DMS 273 (cell line): ENCODE results near the gene PUSL1.

Experiments
- DNase-seq: peaks from one replicate; lab custom pipeline; 2025; ENCODE audit not compliant: unreplicated experiment; lab: John Stamatoyannopoulos, UW

PUSL1 gene

DNA sequence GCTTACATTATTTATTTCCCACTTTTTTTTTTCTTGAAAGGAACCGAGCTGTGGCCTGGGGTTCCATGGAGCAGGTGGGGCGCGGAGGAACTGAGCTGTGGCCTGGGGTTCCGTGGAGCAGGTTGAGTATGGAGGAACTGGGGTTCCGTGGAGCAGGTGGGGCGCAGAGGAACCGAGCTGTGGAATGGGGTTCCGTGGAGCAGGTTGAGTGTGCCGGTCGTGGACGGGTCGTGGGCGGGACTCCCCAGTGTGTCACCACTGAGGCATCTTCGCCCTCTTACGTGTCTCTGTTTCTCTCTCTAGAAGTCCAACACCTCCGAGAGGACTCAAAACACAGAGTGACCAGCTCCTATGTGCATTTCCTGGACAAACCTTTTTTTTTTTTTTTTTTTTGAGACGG is 29.4 kb upstream of the PUSL1 start:
- no peak for DNase-seq

DNA sequence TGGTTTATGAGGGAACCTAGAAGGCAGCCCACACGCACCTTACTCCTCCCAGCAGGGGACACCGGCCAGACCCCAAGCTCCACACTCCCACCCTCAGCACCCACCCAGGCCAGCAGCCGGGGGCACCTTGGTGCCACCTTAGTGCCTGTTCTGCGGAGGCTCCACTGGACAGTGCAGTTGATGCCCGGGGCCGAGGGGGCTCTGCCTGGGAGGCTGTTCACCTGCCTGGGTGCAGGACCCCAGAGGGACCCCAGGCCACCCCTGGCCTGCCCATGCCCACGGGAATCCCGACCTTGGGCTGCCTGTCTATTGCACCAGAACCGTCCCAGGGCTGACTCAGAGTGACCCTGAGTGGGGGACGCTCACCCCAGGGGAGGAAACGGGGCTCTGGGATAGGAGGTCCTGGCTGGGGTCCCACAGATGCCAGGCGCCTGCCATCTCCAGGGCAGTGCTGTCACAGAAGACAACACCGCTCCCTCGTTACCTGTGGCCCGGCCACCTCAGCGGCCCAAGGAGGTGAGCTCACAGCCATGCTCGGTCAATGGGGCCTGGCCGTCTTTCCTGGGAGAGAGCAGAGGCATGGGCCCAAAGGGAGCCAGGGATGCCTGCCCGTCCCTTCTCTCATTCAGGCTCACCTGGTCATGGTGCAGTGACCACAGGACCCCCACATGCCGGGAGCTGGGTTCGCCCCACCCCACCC is 27.5 kb upstream of the PUSL1 start:
- no peak for DNase-seq

GRCh38 chr1:1281533-1282321 is 26.7 kb upstream of the PUSL1 start:
- peak; percentile 59 for DNase-seq

DNA sequence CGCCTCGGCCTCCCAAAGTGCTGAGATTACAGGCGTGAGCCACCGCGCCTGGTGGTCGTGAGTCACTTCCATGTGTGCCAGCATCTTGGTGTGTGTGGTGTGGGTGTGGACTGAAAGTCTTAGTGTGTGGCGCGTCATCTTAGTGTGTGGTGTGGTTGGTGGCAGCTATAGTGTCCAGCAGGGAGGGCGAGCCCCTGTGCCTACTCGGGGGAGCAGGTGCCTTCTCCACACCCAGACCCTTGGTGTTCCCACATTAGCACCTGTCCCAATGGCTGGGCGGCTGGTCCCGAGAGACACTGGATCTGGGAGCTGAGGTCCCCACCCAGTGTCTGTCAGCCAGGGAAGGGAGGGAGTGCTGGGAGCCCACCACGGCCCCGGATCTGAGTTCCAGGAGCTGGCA is 25.4 kb upstream of the PUSL1 start:
- no peak for DNase-seq

DNA sequence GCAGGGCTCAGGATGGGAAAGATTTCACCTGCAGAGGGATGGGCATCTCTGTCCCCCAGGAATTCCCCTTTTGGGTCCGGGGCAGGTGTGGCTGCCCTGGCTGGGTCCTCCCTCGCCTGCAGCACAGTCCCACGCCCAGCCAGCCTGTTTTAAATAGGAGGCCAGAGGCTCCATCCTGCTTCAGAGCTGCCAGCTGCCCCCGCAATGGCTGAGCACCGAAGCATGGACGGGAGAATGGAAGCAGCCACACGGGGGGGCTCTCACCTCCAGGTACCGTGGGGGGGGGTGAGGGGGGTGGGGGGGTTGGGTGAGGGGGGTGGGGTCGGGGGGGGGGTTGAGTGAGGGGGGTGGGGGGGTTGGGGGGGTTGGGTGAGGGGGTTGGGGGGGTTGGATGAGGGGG is 24.6 kb upstream of the PUSL1 start:
- peak; percentile 78 for DNase-seq

DNA sequence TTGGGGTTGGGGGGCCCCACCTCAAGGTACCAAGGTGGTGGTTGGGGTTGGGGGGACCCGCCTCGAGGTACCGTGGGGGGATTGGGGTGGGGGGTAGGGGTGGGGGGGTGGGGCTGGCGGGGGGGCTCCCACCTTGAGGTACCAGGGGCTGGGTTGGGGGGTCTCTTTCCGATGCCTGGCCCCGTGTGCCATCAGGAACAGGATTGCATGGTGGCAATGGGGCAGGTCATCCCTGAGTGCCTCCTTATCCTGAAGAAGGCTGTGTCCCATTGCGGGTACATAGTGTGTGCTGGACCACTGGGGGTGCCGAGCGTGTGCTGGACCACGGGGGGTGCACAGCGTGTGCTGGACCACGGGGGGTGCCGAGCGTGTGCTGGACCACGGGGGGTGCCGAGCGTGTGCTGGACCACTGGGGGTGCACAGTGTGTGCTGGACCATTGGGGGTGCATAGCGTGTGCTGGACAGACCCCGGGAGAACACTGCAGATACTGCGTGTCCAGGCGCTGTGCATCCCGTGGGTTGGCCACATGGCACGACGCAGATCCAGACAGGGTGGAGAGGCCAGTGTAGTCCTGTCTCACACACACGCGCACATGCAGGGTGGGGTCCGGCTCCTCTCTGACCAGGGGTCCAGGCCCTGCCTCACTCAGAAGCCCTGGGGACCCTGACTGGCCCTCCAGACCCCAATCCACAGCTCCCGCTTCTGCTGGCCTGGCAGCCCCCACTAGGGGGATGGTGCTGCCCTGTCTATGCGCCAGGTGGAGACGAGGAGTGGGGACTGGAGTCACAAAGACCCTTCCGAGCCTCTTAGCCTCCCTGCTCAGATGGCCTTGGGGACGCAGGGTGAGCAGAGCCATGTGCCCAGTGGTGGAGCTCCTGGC is 23.9 kb upstream of the PUSL1 start:
- no peak for DNase-seq

DNA sequence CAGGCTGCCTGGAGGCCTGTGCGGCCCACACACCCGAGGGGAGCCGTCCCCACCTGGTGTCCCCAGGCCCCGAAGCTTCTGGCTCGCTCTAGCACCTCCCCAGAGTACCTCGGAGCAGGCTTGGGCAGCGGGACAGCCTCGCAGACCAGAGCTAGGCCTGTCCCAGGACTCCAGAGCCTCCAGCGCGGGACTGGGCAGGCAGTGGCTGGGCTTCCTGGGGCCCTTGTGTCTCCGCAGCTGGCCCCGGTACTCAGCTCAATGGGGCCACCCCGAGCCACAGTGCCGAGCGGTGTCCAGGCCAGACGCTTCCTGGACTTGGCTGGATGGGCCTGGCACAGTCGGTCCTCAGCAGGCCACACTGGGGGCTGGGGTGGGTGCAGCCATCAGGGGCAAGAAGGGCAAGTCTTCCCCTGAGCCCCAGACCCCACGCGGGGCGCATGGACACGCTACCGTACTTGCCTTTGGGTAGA is 23.3 kb upstream of the PUSL1 start:
- DNase-seq, result no peak

DNA sequence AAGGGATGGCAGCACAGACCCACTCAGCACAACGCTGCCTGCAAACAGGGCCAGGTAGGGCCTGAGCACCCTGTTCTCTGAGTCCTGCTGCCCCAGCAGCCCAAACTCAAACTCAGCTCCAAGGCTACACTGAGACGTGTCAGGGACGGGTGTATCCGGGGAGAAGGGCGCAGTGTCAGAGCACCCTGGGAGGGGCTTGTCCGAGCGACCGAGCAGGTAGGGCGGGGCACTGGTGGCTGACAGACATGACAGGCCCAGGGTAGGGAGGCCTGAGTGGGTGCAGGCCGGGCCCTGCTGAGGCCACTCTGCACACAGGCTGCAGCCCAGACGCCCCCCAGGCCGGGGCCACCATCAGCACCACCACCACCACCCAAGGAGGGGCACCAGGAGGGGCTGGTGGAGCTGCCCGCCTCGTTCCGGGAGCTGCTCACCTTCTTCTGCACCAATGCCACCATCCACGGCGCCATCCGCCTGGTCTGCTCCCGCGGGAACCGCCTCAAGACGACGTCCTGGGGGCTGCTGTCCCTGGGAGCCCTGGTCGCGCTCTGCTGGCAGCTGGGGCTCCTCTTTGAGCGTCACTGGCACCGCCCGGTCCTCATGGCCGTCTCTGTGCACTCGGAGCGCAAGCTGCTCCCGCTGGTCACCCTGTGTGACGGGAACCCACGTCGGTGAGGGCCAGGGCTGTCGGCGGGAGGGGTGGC is 22.6 kb upstream of the PUSL1 start:
- no peak for DNase-seq

DNA sequence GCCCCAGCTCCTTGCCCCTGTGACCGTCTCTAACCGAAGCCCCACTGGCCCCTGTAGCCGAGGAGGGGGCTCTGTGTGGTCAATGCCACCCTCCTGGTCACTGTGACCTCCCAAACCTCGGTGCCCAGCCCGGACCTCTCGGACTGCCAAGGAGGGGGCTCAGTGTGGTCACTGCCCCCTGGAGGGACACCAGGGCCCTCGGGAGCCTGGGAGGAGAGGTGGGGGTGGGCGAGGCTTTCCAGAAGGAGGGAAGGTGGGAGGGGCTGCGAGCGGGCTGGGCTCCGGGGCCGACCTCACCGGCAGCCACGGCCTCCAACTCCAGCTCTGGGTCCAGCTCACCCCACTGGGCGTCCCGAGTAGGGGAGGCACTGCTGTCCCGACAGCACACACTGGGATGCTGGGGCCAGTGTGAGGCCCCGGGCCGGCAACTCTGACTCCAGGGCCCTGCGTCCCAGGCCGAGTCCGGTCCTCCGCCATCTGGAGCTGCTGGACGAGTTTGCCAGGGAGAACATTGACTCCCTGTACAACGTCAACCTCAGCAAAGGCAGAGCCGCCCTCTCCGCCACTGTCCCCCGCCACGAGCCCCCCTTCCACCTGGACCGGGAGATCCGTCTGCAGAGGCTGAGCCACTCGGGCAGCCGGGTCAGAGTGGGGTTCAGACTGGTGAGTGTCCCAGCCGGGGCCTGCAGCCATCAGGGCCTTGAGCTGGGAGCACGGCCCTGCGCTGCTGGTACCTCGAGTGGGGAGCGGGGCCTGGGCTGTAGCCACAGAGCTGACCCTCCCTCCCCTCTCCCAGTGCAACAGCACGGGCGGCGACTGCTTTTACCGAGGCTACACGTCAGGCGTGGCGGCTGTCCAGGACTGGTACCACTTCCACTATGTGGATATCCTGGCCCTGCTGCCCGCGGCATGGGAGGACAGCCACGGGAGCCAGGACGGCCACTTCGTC is 21.8 kb upstream of the PUSL1 start:
- DNase-seq, result no peak

DNA sequence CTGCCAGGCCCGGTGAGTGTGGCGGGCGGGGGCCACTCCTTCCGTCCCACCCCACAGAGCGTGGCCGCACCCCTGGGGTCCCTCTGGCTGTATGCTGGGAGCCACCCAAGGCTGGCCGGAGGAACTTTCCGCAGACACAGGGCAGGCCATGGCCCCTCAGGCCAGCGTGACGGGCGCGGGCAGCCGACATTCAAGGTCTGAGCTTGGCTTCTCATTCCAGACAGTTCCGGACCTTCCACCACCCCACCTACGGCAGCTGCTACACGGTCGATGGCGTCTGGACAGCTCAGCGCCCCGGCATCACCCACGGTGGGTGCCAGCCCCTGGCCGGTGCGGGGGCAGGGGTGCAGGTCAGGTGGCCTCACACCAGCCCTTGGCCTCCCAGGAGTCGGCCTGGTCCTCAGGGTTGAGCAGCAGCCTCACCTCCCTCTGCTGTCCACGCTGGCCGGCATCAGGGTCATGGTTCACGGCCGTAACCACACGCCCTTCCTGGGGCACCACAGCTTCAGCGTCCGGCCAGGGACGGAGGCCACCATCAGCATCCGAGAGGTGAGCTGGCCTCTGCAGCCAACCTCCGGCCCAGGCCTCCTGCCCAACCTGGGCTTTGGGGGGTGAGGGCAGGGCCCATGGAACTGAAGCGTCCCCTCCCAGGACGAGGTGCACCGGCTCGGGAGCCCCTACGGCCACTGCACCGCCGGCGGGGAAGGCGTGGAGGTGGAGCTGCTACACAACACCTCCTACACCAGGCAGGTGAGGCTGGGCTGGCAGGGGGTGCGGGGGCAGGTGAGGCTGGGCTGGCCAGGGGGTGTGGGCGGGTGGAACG is 20.9 kb upstream of the PUSL1 start:
- no peak for DNase-seq

DNA sequence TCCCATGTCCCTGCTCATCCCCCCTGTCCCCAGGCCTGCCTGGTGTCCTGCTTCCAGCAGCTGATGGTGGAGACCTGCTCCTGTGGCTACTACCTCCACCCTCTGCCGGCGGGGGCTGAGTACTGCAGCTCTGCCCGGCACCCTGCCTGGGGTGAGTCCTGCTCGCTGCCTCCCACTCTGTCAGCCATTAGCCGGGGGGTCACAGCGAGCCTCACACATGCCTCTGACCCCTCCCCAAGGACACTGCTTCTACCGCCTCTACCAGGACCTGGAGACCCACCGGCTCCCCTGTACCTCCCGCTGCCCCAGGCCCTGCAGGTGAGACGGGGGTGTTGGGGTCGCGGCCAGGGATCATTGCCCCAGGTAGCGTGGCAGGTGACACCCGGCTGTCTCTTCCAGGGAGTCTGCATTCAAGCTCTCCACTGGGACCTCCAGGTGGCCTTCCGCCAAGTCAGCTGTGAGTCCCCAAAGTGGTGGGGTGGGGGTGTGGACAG is 18.1 kb upstream of the PUSL1 start:
- DNase-seq, result peak; percentile 83

- peak; percentile 70 for DNase-seq
These were observed 17.3 kb upstream of the PUSL1 start for GRCh38 chr1:1291023-1291528.

DNA sequence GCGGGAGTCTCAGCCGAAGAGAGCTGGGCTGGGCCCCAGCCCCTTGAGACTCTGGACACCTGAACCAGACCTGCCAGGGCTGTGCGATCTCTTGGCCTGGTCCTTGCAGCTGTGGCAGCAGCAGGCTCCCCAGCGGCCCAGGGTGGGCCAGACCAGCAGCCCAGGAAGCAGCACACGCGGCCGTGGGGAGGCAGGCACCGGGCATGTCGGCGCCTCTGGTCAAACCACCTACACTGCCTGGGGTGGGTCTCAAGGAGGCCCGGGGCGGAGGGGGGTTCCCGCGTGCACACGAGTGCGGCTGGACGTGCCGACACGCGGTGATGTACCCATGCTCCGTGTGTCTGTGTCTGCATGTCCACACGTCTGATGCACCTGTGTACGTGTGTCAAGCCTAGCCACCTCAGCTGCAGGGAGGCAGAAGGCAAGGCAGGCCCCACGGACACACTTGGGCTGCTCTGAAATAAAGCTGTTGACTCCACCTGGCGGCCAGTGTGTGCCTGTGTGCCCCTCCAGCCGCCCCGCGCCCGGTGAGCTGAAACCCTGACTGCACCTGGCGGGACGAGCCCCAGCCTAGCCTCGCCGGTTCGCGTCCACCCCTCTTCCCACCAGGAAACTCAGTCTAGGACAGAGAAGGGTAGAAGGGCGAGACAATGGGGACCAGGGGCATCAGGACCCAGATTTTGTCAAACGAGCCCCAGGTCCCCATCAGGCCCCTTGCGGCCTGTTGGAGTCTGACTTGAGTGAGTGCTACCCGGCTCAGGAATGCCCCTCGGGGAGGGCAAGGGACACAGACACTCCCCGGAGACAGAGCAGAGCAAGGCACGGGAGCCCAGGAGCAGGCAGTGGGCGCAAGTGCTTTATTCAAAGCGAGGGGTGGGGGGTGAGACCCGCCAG is 16.6 kb upstream of the PUSL1 start:
- DNase-seq, result peak; percentile 89

- DNase-seq, result no peak
These were observed 16.0 kb upstream of the PUSL1 start for GRCh38 chr1:1292442-1292779.

DNA sequence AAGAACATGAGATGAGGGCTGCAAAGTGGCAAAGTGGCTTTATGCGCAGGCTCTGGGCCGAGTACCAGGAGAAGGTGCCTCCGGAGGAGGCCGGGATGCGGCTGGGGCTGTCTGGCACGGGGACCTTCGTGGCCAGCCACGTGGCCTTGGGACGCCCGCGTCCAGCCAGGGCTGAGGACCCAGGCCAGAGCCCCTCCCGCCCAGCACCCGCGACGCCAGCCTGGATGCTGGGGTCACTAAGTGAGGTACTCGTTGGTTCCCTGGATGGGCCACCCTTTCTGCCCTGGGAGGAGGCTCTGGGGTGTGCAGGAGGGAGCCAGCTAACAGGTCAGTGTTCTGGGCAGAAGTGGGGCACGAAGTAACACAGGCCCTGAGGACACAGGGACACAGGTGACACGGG is 15.5 kb upstream of the PUSL1 start:
- no peak for DNase-seq

- no peak for DNase-seq
These were observed 14.8 kb upstream of the PUSL1 start for GRCh38 chr1:1293263-1294249.
